Cardiac muscle cell (in vitro differentiated cells and primary cell): ENCODE measurements around the gene WDR75. TPM values are rescaled to one million over a fixed set of nuclear protein-coding genes. Genes with fewer than 3 reads are reported as not detected.

Experiments
- DNase-seq, 2 donors: peaks; one replicate each; pipeline versions ENCODE4 v3.0.0 to v3.0.0-alpha.2; 2010 to 2017; ENCODE audit warnings: low read depth in 1 of 2, low spot score in 1 of 2
- H3K27ac ChIP-seq: fragments of 200-600 bp; sonication (generic); 2 replicates; pipeline ENCODE4 v1.5.1; 2016
- H3K27me3 ChIP-seq: fragments of 200-600 bp; sonication (generic); 2 replicates; pipeline ENCODE4 v1.6.0; 2016; ENCODE audit warnings: control low read depth
- H3K36me3 ChIP-seq: fragments of 200-600 bp; sonication (generic); 2 replicates; pipeline ENCODE4 v1.5.1; 2016; ENCODE audit warnings: control low read depth
- H3K4me1 ChIP-seq: fragments of 200-600 bp; sonication (generic); 2 replicates; pipeline ENCODE4 v1.8.1; 2017; ENCODE audit warnings: low read depth, mild to moderate bottlenecking, mixed run types
- H3K4me3 ChIP-seq: fragments of 200-600 bp; sonication (generic); 2 replicates; pipeline ENCODE4 v1.5.1; 2016; ENCODE audit warnings: mild to moderate bottlenecking
- H3K9me3 ChIP-seq: fragments of 200-600 bp; sonication (generic); 2 replicates; pipeline ENCODE4 v1.5.1; 2017; ENCODE audit warnings: low read depth, mild to moderate bottlenecking, control low read depth
- CTCF ChIP-seq: IDR thresholded peaks from 2 replicates; pipeline ENCODE4 v1.5.1; 2012; ENCODE audit warnings: low read depth, mild to moderate bottlenecking, low read length
- polyA plus RNA-seq: library from polyadenylated mRNA; unstranded; fragments of >200 nt; fragmentation: Nextera tagmentation; extraction: Ambion mirVana; gene quantifications from 2 replicates; pipeline ENCODE4 v1.2.1, GENCODE V29; 2016
- total RNA-seq: library from RNA; depleted of rRNA; stranded (reverse); fragments of >200 nt; gene quantifications from 2 replicates; pipeline ENCODE4 v1.2.3, GENCODE V29; 2016

WDR75 gene
- total and polyA plus RNA-seq, 2 experiments from 2014 or later = 22.3 to 23.4 TPM

GRCh38 chr2:189442468-189442867 is 1.2 kb downstream of the WDR75 start:
- Histone ChIP-seq H3K4me3 (peak overlapping the region; percentile 69), H3K27ac (no peak overlapping the region), H3K36me3 (no peaks in the 10 kb centered on the region), H3K4me1 (no peaks in the 10 kb centered on the region), H3K9me3 (no peaks in the 10 kb centered on the region), H3K27me3 (no peaks in the 10 kb centered on the region)
- TF ChIP-seq CTCF = no peak
- no peak for DNase-seq

- no peak overlapping the region for H3K4me3 ChIP-seq
- TF ChIP-seq CTCF = no peak
- H3K27me3 ChIP-seq = no peaks in the 10 kb centered on the region
- no peaks in the 10 kb centered on the region for H3K9me3 ChIP-seq
- peaks cover 9% of the 10 kb centered on the region for H3K36me3 ChIP-seq
- H3K27ac ChIP-seq = no peak overlapping the region
- DNase-seq = no peak
- no peaks in the 10 kb centered on the region for H3K4me1 ChIP-seq
Measured at GRCh38 chr2:189444322-189444721, 3.0 kb downstream of the WDR75 start.

GRCh38 chr2:189446780-189447179 is 5.5 kb downstream of the WDR75 start:
- Histone ChIP-seq H3K27ac (no peak overlapping the region), H3K4me1 (no peaks in the 10 kb centered on the region), H3K27me3 (no peaks in the 10 kb centered on the region), H3K4me3 (no peak overlapping the region), H3K9me3 (no peaks in the 10 kb centered on the region), H3K36me3 (peaks cover 28% of the 10 kb centered on the region)
- no peak for TF ChIP-seq CTCF
- no peak for DNase-seq

- Histone ChIP-seq H3K27ac (no peak overlapping the region), H3K9me3 (no peaks in the 10 kb centered on the region), H3K4me3 (no peak overlapping the region), H3K27me3 (no peaks in the 10 kb centered on the region), H3K36me3 (peaks cover 65% of the 10 kb centered on the region), H3K4me1 (no peaks in the 10 kb centered on the region)
- DNase-seq = no peak
- no peak for TF ChIP-seq CTCF
Measured at GRCh38 chr2:189454009-189454408, 12.7 kb downstream of the WDR75 start.

- no peaks in the 10 kb centered on the region for H3K27me3 ChIP-seq
- peaks cover 13% of the 10 kb centered on the region for H3K4me1 ChIP-seq
- H3K27ac ChIP-seq = no peak overlapping the region
- no peak for TF ChIP-seq CTCF
- H3K36me3 ChIP-seq = peaks cover 45% of the 10 kb centered on the region
- H3K9me3 ChIP-seq = no peaks in the 10 kb centered on the region
- H3K4me3 ChIP-seq = no peak overlapping the region
- DNase-seq = no peak
Measured at GRCh38 chr2:189465076-189465475, 23.8 kb downstream of the WDR75 start.

- peaks cover 13% of the 10 kb centered on the region for H3K4me1 ChIP-seq
- TF ChIP-seq CTCF = no peak
- H3K4me3 ChIP-seq = no peak overlapping the region
- H3K27ac ChIP-seq = no peak overlapping the region
- peaks cover 49% of the 10 kb centered on the region for H3K36me3 ChIP-seq
- no peaks in the 10 kb centered on the region for H3K9me3 ChIP-seq
- H3K27me3 ChIP-seq = no peaks in the 10 kb centered on the region
- no peak for DNase-seq
Measured at GRCh38 chr2:189465478-189465877, 24.2 kb downstream of the WDR75 start.
